22Rv1 (cell line): Measurements from ENCODE around the gene RBMS1.

Experiments
- H3K27ac ChIP-seq: fragments of 450-650 bp; 2 replicates; pipeline ENCODE4 v1.5.1; 2017
- CTCF ChIP-seq: fragments of 450-650 bp; IDR thresholded peaks from 2 replicates; pipeline ENCODE4 v1.5.1; 2017; ENCODE audit warnings: mild to moderate bottlenecking
- ZFX ChIP-seq: fragments of 450-650 bp; IDR thresholded peaks from 2 replicates; pipeline ENCODE4 v1.6.1; 2017; ENCODE audit warnings: antibody characterized with exemption, borderline replicate concordance

The RBMS1 gene

GRCh38 chr2:160375802-160376469 is 117.7 kb downstream of the RBMS1 start:
- H3K27ac ChIP-seq: no peak overlapping the region
- no peak for TF ChIP-seq ZFX

DNA sequence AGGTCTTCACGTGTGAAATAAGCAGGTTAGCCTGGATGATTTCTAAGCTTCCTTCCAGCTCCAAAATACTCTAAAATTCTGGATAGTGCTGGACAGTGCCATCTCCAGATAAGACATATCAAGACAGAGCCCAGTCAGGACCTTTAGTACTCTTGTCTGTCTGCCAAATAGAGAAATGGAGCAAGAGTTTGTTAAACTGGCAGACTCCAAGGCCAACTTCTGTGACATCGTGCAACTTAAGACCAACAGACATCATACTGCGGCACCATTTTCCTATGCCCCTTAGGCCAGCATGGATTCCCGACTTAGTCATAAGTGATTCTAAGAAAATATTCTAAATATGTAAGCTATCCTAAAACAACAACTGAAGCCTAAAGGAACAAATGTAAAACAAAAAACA is 118.6 kb downstream of the RBMS1 start:
- TF ChIP-seq CTCF: no peak
- no peak for TF ChIP-seq ZFX
- no peak overlapping the region for H3K27ac ChIP-seq

GRCh38 chr2:160373666-160374065 is 119.9 kb downstream of the RBMS1 start:
- H3K27ac ChIP-seq: no peak overlapping the region
- TF ChIP-seq CTCF (no peak), ZFX (no peak)

DNA sequence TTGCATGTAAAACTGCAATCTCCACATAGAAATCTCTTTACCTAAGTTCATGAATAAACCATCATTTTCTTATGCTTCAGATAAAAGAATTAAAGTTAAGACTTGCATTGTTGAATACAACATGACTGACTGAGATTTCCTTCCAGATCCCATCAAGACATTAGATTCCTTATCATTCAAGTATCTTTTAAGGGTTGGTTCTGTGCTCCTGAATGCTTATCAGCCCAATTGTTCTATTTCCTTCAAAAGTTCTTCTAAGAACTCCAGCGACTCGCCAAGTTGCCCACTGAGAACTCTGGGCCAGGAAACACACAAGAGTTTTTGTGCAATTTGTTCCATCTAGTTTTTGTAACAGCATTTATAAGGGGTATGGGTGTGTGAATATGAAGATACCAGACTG is 120.3 kb downstream of the RBMS1 start:
- no peak overlapping the region for H3K27ac ChIP-seq
- TF ChIP-seq CTCF (no peak), ZFX (no peak)

DNA sequence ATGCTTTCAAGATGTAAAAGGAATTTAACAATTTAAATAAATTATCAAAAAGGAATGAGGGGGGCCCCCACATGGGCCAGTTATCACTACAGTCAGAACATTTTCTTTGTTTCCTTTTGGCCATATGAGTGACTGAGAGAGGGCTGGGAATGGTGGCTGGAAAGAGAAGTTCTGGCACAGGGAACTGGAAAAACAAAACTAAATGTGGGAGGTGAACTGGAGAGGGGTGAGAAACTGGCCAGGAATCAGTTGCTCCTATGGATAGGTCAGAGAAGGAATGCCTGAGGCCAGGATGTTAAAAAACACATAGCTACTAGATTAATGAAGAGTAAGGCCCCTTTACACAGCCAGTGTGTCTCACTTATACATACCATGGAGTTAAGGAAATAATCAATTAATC is 121.0 kb downstream of the RBMS1 start:
- TF ChIP-seq ZFX: no peak
- no peak for TF ChIP-seq CTCF
- no peak overlapping the region for H3K27ac ChIP-seq

DNA sequence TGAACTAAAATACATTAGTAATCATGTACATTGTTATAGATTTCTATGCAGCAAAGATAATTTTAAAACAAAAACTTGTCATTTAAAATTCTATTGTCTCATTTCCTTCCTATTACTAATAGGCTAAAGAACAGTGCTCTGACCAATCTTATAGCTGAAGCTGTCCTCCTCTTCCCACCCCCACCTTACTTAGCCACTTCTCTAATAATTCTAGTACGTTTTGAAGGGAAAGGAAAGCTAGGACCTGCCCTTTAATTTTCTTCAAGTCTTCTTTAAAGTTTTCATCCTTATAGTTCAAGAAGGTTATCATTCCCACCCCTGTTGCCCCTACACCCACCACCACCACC is 121.6 kb downstream of the RBMS1 start:
- no peak for TF ChIP-seq ZFX

DNA sequence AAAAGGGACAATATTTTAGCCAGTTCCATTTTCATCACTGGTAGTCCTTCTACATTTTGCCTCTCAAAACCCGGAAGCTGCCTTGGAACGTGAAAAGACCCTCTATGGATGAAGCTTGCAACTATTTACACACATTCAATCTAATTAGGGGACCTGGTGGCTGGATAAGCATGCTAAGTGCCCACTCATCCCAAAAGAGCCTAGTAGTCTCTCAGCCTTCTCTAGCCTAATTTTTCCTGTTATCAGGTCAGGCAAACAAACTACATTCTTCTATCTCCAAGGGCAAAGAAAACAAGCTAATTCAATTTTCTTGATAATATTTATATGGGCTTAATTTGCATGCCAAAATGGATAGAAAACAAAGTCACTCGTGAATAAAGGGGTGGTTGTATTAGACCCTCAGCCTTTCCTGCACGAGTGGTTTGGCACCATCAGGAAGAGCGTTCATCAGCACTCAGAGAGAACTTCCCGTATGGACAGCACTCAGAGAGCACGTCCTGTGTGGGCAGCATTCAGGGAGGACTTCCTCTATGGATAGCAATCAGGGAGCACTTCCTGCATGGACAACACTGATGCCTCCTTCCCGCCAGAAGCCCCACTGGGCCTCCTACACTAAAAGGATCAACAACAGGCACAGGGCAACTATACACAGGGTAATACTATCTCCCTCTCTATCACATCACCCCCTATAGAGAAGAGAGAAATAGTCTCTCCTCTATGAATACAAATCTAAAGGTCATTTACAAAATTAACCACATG is 122.2 kb downstream of the RBMS1 start:
- no peak overlapping the region for H3K27ac ChIP-seq
- TF ChIP-seq CTCF (no peak), ZFX (no peak)

More for the DNA sequence above, 121.6 kb downstream of the RBMS1 start:
- H3K27ac ChIP-seq: no peak overlapping the region

GRCh38 chr2:160368988-160369930 is 124.3 kb downstream of the RBMS1 start:
- TF ChIP-seq ZFX (no peak), CTCF (no peak)
- no peak overlapping the region for H3K27ac ChIP-seq
